Prostate gland (tissue), 2 donors: ENCODE results near the gene RFTN1. TPM values are rescaled to one million over a fixed set of nuclear protein-coding genes. Genes with fewer than 3 reads are reported as not detected.

Experiments used
- DNase-seq: peaks from one replicate; pipeline ENCODE4 v3.0.0-alpha.2; 2019; ENCODE audit warnings: low spot score
- H3K27ac ChIP-seq, 2 donors: fragments of 200-600 bp; sonication (generic); 2 replicates each; pipeline ENCODE4 v1.5.1; 2017 to 2019
- H3K27me3 ChIP-seq: fragments of 200-600 bp; sonication (generic); replicated peaks from 2 replicates; pipeline ENCODE4 v1.5.1; 2019; ENCODE audit not compliant: insufficient read depth
- H3K36me3 ChIP-seq, 2 donors: fragments of 200-600 bp; sonication (generic); 1 replicate in 1 of 2; 2 replicates in 1 of 2; pipeline versions ENCODE4 v1.5.1 to v1.8.1; 2017 to 2019
- H3K4me1 ChIP-seq: fragments of 200-600 bp; sonication (generic); replicated peaks from 2 replicates; pipeline ENCODE4 v1.5.1; 2019
- H3K4me3 ChIP-seq, 2 donors: fragments of 200-600 bp; sonication (generic); 2 replicates each; pipeline ENCODE4 v1.5.1; 2017 to 2019
- H3K9me3 ChIP-seq: fragments of 200-600 bp; sonication (generic); 2 replicates; pipeline ENCODE4 v1.5.1; 2017
- POLR2A ChIP-seq: fragments of 450-650 bp; IDR thresholded peaks from one replicate; pipeline ENCODE4 v1.6.1; 2016; ENCODE audit warnings: antibody characterized with exemption, mild to moderate bottlenecking
- POLR2AphosphoS5 ChIP-seq: sonication (generic); formaldehyde crosslinking; IDR thresholded peaks from one replicate; pipeline ENCODE4 v1.6.1; 2017; ENCODE audit warnings: antibody characterized with exemption
- WGBS: methylation state at CpG from one replicate; pipeline ENCODE4 v1.1.5; 2018; 5-methylcytosine and 5-hydroxymethylcytosine counted together
- intact Hi-C: fragments of 100-400 bp; cut with DNase I; formaldehyde crosslinking; loops from one replicate; pipeline ENCODE4 v1.14.2; 2022
- total RNA-seq, 2 donors: library from RNA; depleted of rRNA; stranded (reverse); fragments of >200 nt; gene quantifications; one replicate each; pipeline ENCODE4 v1.1.0, GENCODE V29; 2016
- TF ChIP-seq, protein P1 (sequence below), 4 experiments: fragments of 200-600 bp in 2 of 4; fragments of 450-650 bp in 2 of 4; sonication (generic) in 2 of 4; IDR thresholded peaks; 1 replicate in 3 of 4; 2 replicates in 1 of 4; pipeline ENCODE4 v1.5.1; 2016 to 2019; ENCODE audit warnings: antibody characterized with exemption in 4 of 4, mild to moderate bottlenecking in 2 of 4, moderate library complexity in 2 of 4

RFTN1 gene
- total RNA-seq, 2 donors from 2014 or later = 7.4 to 16.1 TPM

DNA sequence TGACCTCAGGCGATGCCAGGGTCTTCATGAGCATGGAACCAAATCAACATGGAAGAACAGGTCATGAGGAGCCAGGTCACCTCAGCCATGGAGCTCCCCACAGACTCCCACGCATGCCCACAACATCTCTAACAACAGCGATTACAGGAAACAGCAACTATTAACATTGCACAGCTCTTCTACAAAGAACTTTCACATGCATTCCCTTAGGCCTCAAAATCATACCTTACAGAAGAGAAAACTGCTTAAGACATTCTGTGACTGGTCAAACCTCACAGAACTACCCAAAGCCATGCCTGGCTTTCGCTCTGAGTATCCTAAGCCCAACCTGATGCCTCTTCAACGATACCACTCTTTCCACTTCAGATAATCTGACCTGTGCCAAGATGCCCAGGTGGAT, 130.7 kb downstream of the RFTN1 start:
- H3K4me3 ChIP-seq = no peak overlapping the region
- H3K27ac ChIP-seq = no peak overlapping the region
- TF ChIP-seq POLR2AphosphoS5 (no peak), POLR2A (no peak)
- TF ChIP-seq, protein P1, sequence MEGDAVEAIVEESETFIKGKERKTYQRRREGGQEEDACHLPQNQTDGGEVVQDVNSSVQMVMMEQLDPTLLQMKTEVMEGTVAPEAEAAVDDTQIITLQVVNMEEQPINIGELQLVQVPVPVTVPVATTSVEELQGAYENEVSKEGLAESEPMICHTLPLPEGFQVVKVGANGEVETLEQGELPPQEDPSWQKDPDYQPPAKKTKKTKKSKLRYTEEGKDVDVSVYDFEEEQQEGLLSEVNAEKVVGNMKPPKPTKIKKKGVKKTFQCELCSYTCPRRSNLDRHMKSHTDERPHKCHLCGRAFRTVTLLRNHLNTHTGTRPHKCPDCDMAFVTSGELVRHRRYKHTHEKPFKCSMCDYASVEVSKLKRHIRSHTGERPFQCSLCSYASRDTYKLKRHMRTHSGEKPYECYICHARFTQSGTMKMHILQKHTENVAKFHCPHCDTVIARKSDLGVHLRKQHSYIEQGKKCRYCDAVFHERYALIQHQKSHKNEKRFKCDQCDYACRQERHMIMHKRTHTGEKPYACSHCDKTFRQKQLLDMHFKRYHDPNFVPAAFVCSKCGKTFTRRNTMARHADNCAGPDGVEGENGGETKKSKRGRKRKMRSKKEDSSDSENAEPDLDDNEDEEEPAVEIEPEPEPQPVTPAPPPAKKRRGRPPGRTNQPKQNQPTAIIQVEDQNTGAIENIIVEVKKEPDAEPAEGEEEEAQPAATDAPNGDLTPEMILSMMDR (IDR thresholded peaks at IDR 0.05) = no peak
- no peaks in the 10 kb centered on the region for H3K27me3 ChIP-seq
- no peaks in the 10 kb centered on the region for H3K36me3 ChIP-seq
- H3K4me1 ChIP-seq = no peaks in the 10 kb centered on the region
- no peaks in the 10 kb centered on the region for H3K9me3 ChIP-seq
- no peak for DNase-seq
- intact Hi-C loops = no loop called here
- WGBS = 92% methylated on average over 5 of the region's 5 CpGs

DNA sequence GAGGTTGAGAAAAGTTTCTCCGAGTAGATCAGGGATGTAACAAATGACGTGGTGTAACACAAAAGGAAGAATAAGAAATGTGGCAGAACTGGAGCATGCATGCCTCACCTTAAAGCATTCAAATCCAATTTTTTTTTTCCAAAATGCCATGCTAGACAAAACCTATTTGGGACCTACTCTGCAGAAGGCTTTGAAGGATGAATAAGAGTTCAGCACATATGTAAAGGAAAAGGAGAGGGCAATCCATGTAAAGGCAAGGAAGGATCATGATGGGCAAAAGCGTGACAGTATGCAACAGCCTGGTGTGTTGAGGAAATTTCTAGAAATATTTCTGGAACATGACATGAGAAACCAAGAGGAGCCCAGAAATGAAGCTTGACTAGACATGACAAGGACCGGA, 132.1 kb downstream of the RFTN1 start:
- WGBS = 88% methylated on average over 4 of the region's 4 CpGs
- Histone ChIP-seq H3K4me3 (no peak overlapping the region), H3K27me3 (no peaks in the 10 kb centered on the region), H3K4me1 (no peaks in the 10 kb centered on the region), H3K36me3 (no peaks in the 10 kb centered on the region), H3K9me3 (no peaks in the 10 kb centered on the region), H3K27ac (no peak overlapping the region)
- DNase-seq = no peak
- intact Hi-C loops = no loop called here
- no peak for TF ChIP-seq POLR2AphosphoS5
- no peak for TF ChIP-seq POLR2A
- TF ChIP-seq, protein P1 (IDR thresholded peaks at IDR 0.05) = no peak

DNA sequence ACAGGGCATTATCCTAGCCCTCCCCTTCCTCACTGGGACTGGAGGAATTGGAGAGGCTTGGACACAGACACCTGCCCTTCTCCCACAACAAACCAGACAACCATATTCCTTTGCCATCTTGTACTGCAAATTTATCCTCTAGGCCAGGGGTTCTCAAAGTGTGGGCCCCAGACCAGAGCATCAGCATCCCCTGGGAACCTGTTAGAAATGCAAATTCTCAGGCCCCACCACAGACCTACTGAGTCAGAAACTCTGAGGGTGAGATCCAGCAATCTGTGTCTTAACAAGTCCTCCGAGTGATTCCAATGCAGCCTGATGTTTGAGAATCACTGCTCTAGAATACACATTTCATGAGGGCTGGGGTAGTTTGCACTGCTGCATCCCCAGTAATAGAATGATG, 133.1 kb downstream of the RFTN1 start:
- intact Hi-C loops = no loop called here
- Histone ChIP-seq H3K9me3 (no peaks in the 10 kb centered on the region), H3K4me1 (no peaks in the 10 kb centered on the region), H3K27me3 (no peaks in the 10 kb centered on the region), H3K36me3 (no peaks in the 10 kb centered on the region), H3K27ac (no peak overlapping the region), H3K4me3 (no peak overlapping the region)
- TF ChIP-seq, protein P1 (IDR thresholded peaks at IDR 0.05) = no peak
- TF ChIP-seq POLR2A (no peak), POLR2AphosphoS5 (no peak)
- WGBS = 100% methylated on average over 1 of the region's 1 CpG
- DNase-seq = no peak

DNA sequence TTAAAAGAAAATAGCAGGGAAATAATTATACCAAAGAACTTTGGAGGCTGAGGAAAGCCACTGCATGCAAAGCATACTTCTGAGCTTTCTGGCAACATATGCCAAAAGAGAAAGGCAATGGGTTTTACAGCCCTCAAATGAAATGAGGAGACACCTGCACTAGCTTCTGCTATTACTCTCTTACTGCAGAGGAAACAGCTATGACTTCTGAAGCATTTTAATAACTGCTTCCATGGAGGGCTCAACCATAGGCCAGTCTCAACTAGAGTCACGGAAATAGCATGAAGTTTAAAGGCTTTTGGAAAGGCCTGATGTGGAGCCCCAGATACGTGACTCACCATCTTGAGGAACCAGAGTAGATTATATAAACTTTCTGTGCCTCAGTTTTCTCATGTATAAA, 133.7 kb downstream of the RFTN1 start:
- Histone ChIP-seq H3K4me3 (no peak overlapping the region), H3K27me3 (no peaks in the 10 kb centered on the region), H3K9me3 (no peaks in the 10 kb centered on the region), H3K4me1 (no peaks in the 10 kb centered on the region), H3K27ac (no peak overlapping the region), H3K36me3 (no peaks in the 10 kb centered on the region)
- intact Hi-C loops = loop anchor here (10.0 kb wide), 1 partner anchor 135 kb away; the partner anchor contains the start of gene RFTN1
- WGBS = 45% methylated on average over 2 of the region's 2 CpGs
- TF ChIP-seq, protein P1 (IDR thresholded peaks at IDR 0.05) = no peak
- TF ChIP-seq POLR2A (no peak), POLR2AphosphoS5 (no peak)
- no peak for DNase-seq

DNA sequence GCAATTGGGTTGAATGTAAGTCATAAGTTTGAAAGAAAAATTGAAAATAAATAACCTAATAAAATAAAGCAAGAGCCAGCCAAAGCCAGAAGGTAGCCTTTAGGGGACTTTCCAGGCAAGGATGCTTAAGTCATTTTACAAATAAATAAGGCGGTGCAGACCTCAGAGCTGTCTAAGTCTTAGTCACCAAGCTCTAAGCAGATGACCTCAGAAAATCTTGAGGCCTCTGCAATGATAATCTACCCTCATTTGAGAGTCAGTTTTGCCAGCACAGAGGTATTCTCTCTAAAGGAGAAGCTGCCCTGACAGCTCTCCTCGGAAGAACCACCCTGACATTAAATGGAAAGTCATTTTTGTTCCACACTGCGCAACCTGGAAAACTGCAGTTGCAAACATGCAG, 134.6 kb downstream of the RFTN1 start:
- no peaks in the 10 kb centered on the region for H3K36me3 ChIP-seq
- no peaks in the 10 kb centered on the region for H3K9me3 ChIP-seq
- H3K4me3 ChIP-seq = no peak overlapping the region
- no peaks in the 10 kb centered on the region for H3K4me1 ChIP-seq
- TF ChIP-seq POLR2A = no peak
- TF ChIP-seq, protein P1 (IDR thresholded peaks at IDR 0.05) = no peak
- no peaks in the 10 kb centered on the region for H3K27me3 ChIP-seq
- 50% methylated on average over 3 of the region's 3 CpGs for WGBS
- intact Hi-C loops = loop anchor here (10.0 kb wide), 1 partner anchor 136 kb away; the partner anchor contains the start of gene RFTN1
- H3K27ac ChIP-seq = no peak overlapping the region
- DNase-seq = no peak
